ENCODE results near the gene ADORA1.

The ADORA1 gene

GRCh38 chr1:203186446-203187303 lies 59.1 kb downstream of the ADORA1 start, which contains the start of gene CHI3L1:
Gene CHI3L1, minus strand, starts transcription at chr1:203186704. Its CDS starts 81 bp downstream, at chr1:203186623.
- DNase-seq (ENCODE audit: low spot score), result no peak

GRCh38 chr1:203187304-203187685 lies 59.8 kb downstream of the ADORA1 start:
- no peak for DNase-seq (ENCODE audit: low spot score)

GRCh38 chr1:203187689-203188264 lies 60.3 kb downstream of the ADORA1 start:
- no peak for DNase-seq (ENCODE audit: low spot score)

GRCh38 chr1:203188686-203189232 lies 61.2 kb downstream of the ADORA1 start:
- no peak for DNase-seq (ENCODE audit: low spot score)

- no peak for DNase-seq (ENCODE audit: low spot score)
Observed at GRCh38 chr1:203189951-203190352, 62.4 kb downstream of the ADORA1 start.

- DNase-seq (ENCODE audit: low spot score), result no peak
Observed at GRCh38 chr1:203190949-203191348, 63.4 kb downstream of the ADORA1 start.

GRCh38 chr1:203196371-203196770 lies 68.8 kb downstream of the ADORA1 start:
- no peak for DNase-seq (ENCODE audit: low spot score)

GRCh38 chr1:203197625-203198024 lies 70.1 kb downstream of the ADORA1 start:
- no peak for DNase-seq (ENCODE audit: low spot score)

- no peak for DNase-seq (ENCODE audit: low spot score)
Observed at GRCh38 chr1:203199002-203199401, 71.5 kb downstream of the ADORA1 start.

- DNase-seq (ENCODE audit: low spot score), result no peak
Observed at GRCh38 chr1:203199481-203199815, 71.9 kb downstream of the ADORA1 start.

- DNase-seq (ENCODE audit: low spot score), result no peak
Observed at GRCh38 chr1:203199816-203200571, 72.5 kb downstream of the ADORA1 start.

GRCh38 chr1:203200916-203201315 lies 73.4 kb downstream of the ADORA1 start:
- DNase-seq (ENCODE audit: low spot score), result no peak

GRCh38 chr1:203201516-203202205 lies 74.1 kb downstream of the ADORA1 start:
- DNase-seq (ENCODE audit: low spot score), result no peak

- DNase-seq (ENCODE audit: low spot score), result no peak
Observed at GRCh38 chr1:203202431-203203245, 75.1 kb downstream of the ADORA1 start.

- DNase-seq (ENCODE audit: low spot score), result no peak
Observed at GRCh38 chr1:203204756-203205155, 77.2 kb downstream of the ADORA1 start.

- DNase-seq (ENCODE audit: low spot score), result no peak
Observed at GRCh38 chr1:203206129-203206687, 78.7 kb downstream of the ADORA1 start.

- DNase-seq (ENCODE audit: low spot score), result no peak
Observed at GRCh38 chr1:203207751-203208150, 80.2 kb downstream of the ADORA1 start.

- DNase-seq (ENCODE audit: low spot score), result no peak
Observed at GRCh38 chr1:203208181-203208580, 80.7 kb downstream of the ADORA1 start.

GRCh38 chr1:203210350-203210749 lies 82.8 kb downstream of the ADORA1 start:
- no peak for DNase-seq (ENCODE audit: low spot score)

- no peak for DNase-seq (ENCODE audit: low spot score)
Observed at GRCh38 chr1:203210988-203211387, 83.5 kb downstream of the ADORA1 start.

GRCh38 chr1:203211812-203212211 lies 84.3 kb downstream of the ADORA1 start:
- DNase-seq (ENCODE audit: low spot score), result no peak

Measured in CD4-positive, alpha-beta T cell treated with Interleukin-6 at 100 ng/mL for 8 hours (primary cell).